Endothelial cell of umbilical vein (primary cell): ENCODE measurements around the gene SRPX. TPM values are rescaled to one million over a fixed set of nuclear protein-coding genes. Genes with fewer than 3 reads are reported as not detected.

Experiments
- BruUV-seq: library from RNA; stranded (reverse); fragments of 400-500 nt; replicated peaks from 2 replicates; lab custom pipeline; 2021; lab: Mats Ljungman, UMichigan
- CTCF ChIA-PET: fragments of 300-600, 350-600 bp; sonication (Branson Sonifier 250); formaldehyde crosslinking; loops from one replicate; lab custom pipeline; 2021; ENCODE audit warnings: antibody characterized with exemption, inconsistent platforms; lab: Charles Lee
- POLR2A ChIA-PET: fragments of 300-600, 350-600 bp; sonication (Branson Sonifier 250); formaldehyde crosslinking; loops from one replicate; lab custom pipeline; 2021; ENCODE audit warnings: antibody characterized with exemption, inconsistent platforms; lab: Charles Lee
- DNase-seq: peaks from one replicate; pipeline ENCODE4 v3.0.0-alpha.2; 2011; ENCODE audit warnings: low read depth, low spot score
- FAIRE-seq: peaks from 2 replicates; lab custom pipeline; 2011; peaks lifted over from hg19 to GRCh38; lab: Jason Lieb, UNC
- H2AFZ ChIP-seq: 2 replicates; pipeline ENCODE4 v1.6.0; 2012; ENCODE audit warnings: low read depth, low read length, control low read depth, inconsistent platforms
- H3K27ac ChIP-seq: 2 replicates; pipeline ENCODE4 v1.5.1; 2011; ENCODE audit warnings: low read depth, mild to moderate bottlenecking, control low read depth, low read length, moderate library complexity; ENCODE audit not compliant: insufficient read depth
- H3K27me3 ChIP-seq, 2 experiments: 2 replicates each; pipeline versions ENCODE4 v1.6.0 to v1.6.1; 2011; ENCODE audit warnings: low read length in 2 of 2, mixed read lengths in 1 of 2; ENCODE audit not compliant: control insufficient read depth in 2 of 2, insufficient read depth in 2 of 2
- H3K36me3 ChIP-seq, 2 experiments: 2 replicates in 1 of 2; 3 replicates in 1 of 2; pipeline ENCODE4 v1.5.1; 2011; ENCODE audit warnings: low read length in 2 of 2, mild to moderate bottlenecking in 1 of 2, moderate library complexity in 1 of 2; ENCODE audit not compliant: control insufficient read depth in 2 of 2, insufficient read depth in 2 of 2; ENCODE audit errors: extremely low read depth in 1 of 2
- H3K4me1 ChIP-seq: 3 replicates; pipeline ENCODE4 v1.5.1; 2011; ENCODE audit warnings: mild to moderate bottlenecking, low read length; ENCODE audit not compliant: control insufficient read depth, insufficient read depth; ENCODE audit errors: extremely low read depth
- H3K4me2 ChIP-seq: 2 replicates; pipeline ENCODE4 v1.6.1; 2011; ENCODE audit warnings: low read length, control low read depth, mixed read lengths; ENCODE audit not compliant: insufficient read depth
- H3K4me3 ChIP-seq, 3 experiments: fragments of 200-600 bp in 1 of 3; sonication (generic), shearing (Covaris generic) in 1 of 3; replicated peaks in 1 of 3; 2 replicates each; pipeline ENCODE4 v1.5.1; 2011 to 2016; ENCODE audit warnings: control low read depth in 3 of 3, low read length in 3 of 3, mild to moderate bottlenecking in 2 of 3, inconsistent platforms in 1 of 3, low read depth in 1 of 3, moderate library complexity in 1 of 3; ENCODE audit not compliant: insufficient read depth in 1 of 3
- H3K79me2 ChIP-seq: 2 replicates; pipeline ENCODE4 v1.6.0; 2012; ENCODE audit warnings: low read length, inconsistent platforms; ENCODE audit not compliant: control insufficient read depth, insufficient read depth
- H3K9ac ChIP-seq: replicated peaks from 2 replicates; pipeline ENCODE3; 2011; ENCODE audit warnings: low read length, control low read depth; ENCODE audit not compliant: insufficient read depth; ENCODE audit errors: extremely low read depth
- H3K9me1 ChIP-seq: replicated peaks from 3 replicates; pipeline ENCODE4 v1.6.0; 2011; ENCODE audit warnings: mild to moderate bottlenecking, low read length; ENCODE audit not compliant: control insufficient read depth, insufficient read depth; ENCODE audit errors: extremely low read depth
- H3K9me3 ChIP-seq: replicated peaks from 2 replicates; pipeline ENCODE4 v1.5.1; 2012; ENCODE audit warnings: low read length, inconsistent platforms; ENCODE audit not compliant: control insufficient read depth, insufficient read depth
- H4K20me1 ChIP-seq: replicated peaks from 2 replicates; pipeline ENCODE3; 2011; ENCODE audit warnings: mild to moderate bottlenecking, low read length; ENCODE audit not compliant: control insufficient read depth, insufficient read depth; ENCODE audit errors: extremely low read depth
- CTCF ChIP-seq, 2 donors: IDR thresholded peaks; 1 replicate in 1 of 2; 2 replicates in 1 of 2; pipeline ENCODE4 v1.5.1; 2011; ENCODE audit warnings: low read length in 2 of 2, mild to moderate bottlenecking in 2 of 2, moderate library complexity in 2 of 2, control low read depth in 1 of 2, inconsistent platforms in 1 of 2, low read depth in 1 of 2; ENCODE audit not compliant: insufficient read depth in 1 of 2; ENCODE audit errors: extremely low read depth in 1 of 2
- EZH2 ChIP-seq: IDR thresholded peaks from 2 replicates; pipeline ENCODE4 v1.6.1; 2012; ENCODE audit warnings: borderline replicate concordance, low read depth, mild to moderate bottlenecking, moderate library complexity, low read length, inconsistent platforms; ENCODE audit not compliant: severe bottlenecking
- FOS ChIP-seq: IDR thresholded peaks from 2 replicates; pipeline ENCODE4 v1.6.1; 2011; ENCODE audit warnings: mild to moderate bottlenecking, low read length, moderate library complexity, borderline replicate concordance; ENCODE audit not compliant: insufficient read depth
- GATA2 ChIP-seq: IDR thresholded peaks from 2 replicates; pipeline ENCODE4 v1.7.0; 2011; ENCODE audit warnings: low read depth, mild to moderate bottlenecking, moderate library complexity, mixed read lengths, low read length; ENCODE audit not compliant: insufficient read length, insufficient read depth
- JUN ChIP-seq: IDR thresholded peaks from 2 replicates; pipeline ENCODE4 v1.6.1; 2011; ENCODE audit warnings: borderline replicate concordance, low read depth; ENCODE audit not compliant: insufficient read length, insufficient read depth
- MAX ChIP-seq: IDR thresholded peaks from 2 replicates; pipeline ENCODE4 v1.6.1; 2011; ENCODE audit not compliant: insufficient read depth, insufficient read length
- MYC ChIP-seq: IDR thresholded peaks from one replicate; pipeline ENCODE4 v1.6.1; 2011; ENCODE audit warnings: mild to moderate bottlenecking, low read depth, low read length
- POLR2A ChIP-seq: IDR thresholded peaks from 2 replicates; pipeline ENCODE4 v1.6.1; 2012; ENCODE audit warnings: low read depth, mild to moderate bottlenecking, control low read depth, low read length
- POLR2AphosphoS5 ChIP-seq: IDR thresholded peaks from 2 replicates; pipeline ENCODE4 v1.6.1; 2012; ENCODE audit warnings: low read depth, mild to moderate bottlenecking, control low read depth, low read length, moderate library complexity; ENCODE audit not compliant: insufficient read depth
- dilution Hi-C: fragments of 300-500 bp; cut with MboI; formaldehyde crosslinking; loops from one replicate; pipeline ENCODE4 v1.15.0; 2019; ENCODE audit warnings: low sequenced_read_pairs; ENCODE audit not compliant: extremely low pct_ligation_motif_present
- intact Hi-C: fragments of 100-400 bp; cut with micrococcal nuclease; formaldehyde crosslinking; loops from one replicate; pipeline ENCODE4 v1.10.0; 2022
- polyA plus RNA-seq, 4 experiments: library from polyadenylated mRNA; depleted of rRNA in 3 of 4; stranded (reverse) in 3 of 4; unstranded in 1 of 4; fragments of >200 nt; gene quantifications; 2 replicates each; pipeline versions ENCODE4 v1.2.1 to v1.2.3, GENCODE V29; 2011 to 2012; ENCODE audit warnings: missing spikeins in 1 of 4
- total RNA-seq: library from RNA; stranded (reverse); gene quantifications from 2 replicates; pipeline ENCODE4 v1.2.3, GENCODE V29; 2021

Gene SRPX
- total and polyA plus RNA-seq, 2 donors (not counting 3 experiments of a cell fraction or from before 2014, with no cell fraction given) = 104 to 140 TPM

GRCh38 chrX:38236901-38237615 is 16.4 kb upstream of the SRPX start:
- Histone ChIP-seq H3K4me3 (no peak overlapping the region), H2AFZ (no peak overlapping the region), H3K9me1 (no peaks in the 10 kb centered on the region), H3K27me3 (no peaks in the 10 kb centered on the region), H4K20me1 (no peaks in the 10 kb centered on the region), H3K4me2 (no peak overlapping the region), H3K9ac (no peak overlapping the region), H3K9me3 (no peaks in the 10 kb centered on the region), H3K79me2 (no peaks in the 10 kb centered on the region), H3K27ac (no peak overlapping the region), H3K36me3 (no peaks in the 10 kb centered on the region), H3K4me1 (peaks cover 8% of the 10 kb centered on the region)
- FAIRE-seq (no peak), DNase-seq (no peak)
- TF ChIP-seq JUN (no peak), MAX (no peak), POLR2AphosphoS5 (no peak), POLR2A (no peak), EZH2 (no peak), GATA2 (no peak), MYC (no peak), CTCF (IDR thresholded peaks at IDR 0.05; ENCODE audit: extremely low read depth in 1 of 2, insufficient read depth in 1 of 2, low read depth in 1 of 2, low read length in 2 of 2) (no peak), FOS (no peak)
- dilution Hi-C loops = no loop called here
- POLR2A ChIA-PET = no interaction called here
- CTCF ChIA-PET = no interaction called here
- intact Hi-C loops = no loop called here
- BruUV-seq = no TSS peak
